ENCODE data around the gene INSIG1. TPM values are rescaled to one million over a fixed set of nuclear protein-coding genes. Genes with fewer than 3 reads are reported as not detected.

The INSIG1 gene
- total RNA-seq, 4 donors from 2014 or later, result 24.7 to 77.6 (median 64.6) TPM

DNA sequence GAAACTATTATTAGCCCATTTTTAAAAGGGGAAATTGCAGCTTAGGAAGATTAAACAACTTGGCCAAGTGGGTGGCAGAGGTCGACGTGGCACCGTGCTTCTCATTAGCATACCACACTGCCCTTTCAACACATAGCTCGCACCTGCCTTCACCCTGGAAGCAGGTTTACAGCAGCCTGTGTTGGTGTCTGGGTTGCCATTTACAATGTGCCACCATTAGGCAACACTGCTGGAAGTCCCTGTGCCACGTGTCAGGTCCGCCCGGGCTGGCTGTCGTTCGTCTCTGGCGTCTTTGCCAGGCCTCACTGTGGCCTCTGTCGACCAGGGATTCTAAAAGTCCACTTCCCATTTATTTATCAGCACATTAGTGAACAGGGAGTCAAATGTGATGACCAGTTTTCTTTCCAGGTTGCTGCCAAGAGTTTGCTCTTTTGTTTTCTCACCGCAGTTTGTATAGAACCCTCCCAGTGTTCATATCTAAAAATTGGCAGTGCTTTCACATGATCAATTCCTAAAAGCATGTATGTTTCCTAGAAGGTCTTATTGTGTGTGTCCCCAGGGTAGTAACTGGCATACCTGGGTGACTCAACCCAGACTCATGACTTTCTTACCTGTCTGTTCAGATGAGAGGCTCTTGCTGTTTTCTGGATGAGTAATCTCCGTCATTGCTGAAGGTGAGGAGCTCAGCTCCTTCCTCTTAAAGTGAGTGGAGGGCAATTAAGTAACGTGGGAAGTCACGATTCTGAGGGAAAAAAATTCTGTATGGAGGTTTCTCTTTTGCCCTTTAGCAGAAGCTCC lies 9.2 kb downstream of the INSIG1 start:
- Histone ChIP-seq H3K4me1 (peaks cover 0 to 15% (median 0%) of the 10 kb centered on the region in 3 donors), H3K27ac (no peak overlapping the region), H3K27me3 (no peaks in the 10 kb centered on the region), H3K9me3 (no peaks in the 10 kb centered on the region), H3K4me3 (no peak overlapping the region), H3K36me3 (peaks cover 8 to 91% (median 17%) of the 10 kb centered on the region in 3 donors)
- no peak for DNase-seq
- WGBS, 2 donors, result 52 to 71% methylated on average over 12 to 15 of the region's 15 CpGs
- no peak for TF ChIP-seq POLR2A (IDR thresholded peaks at IDR 0.05)
- TF ChIP-seq, protein P1, sequence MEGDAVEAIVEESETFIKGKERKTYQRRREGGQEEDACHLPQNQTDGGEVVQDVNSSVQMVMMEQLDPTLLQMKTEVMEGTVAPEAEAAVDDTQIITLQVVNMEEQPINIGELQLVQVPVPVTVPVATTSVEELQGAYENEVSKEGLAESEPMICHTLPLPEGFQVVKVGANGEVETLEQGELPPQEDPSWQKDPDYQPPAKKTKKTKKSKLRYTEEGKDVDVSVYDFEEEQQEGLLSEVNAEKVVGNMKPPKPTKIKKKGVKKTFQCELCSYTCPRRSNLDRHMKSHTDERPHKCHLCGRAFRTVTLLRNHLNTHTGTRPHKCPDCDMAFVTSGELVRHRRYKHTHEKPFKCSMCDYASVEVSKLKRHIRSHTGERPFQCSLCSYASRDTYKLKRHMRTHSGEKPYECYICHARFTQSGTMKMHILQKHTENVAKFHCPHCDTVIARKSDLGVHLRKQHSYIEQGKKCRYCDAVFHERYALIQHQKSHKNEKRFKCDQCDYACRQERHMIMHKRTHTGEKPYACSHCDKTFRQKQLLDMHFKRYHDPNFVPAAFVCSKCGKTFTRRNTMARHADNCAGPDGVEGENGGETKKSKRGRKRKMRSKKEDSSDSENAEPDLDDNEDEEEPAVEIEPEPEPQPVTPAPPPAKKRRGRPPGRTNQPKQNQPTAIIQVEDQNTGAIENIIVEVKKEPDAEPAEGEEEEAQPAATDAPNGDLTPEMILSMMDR (IDR thresholded peaks at IDR 0.05), result no peak
- intact Hi-C loops (cut with DNase I), result no loop called here

DNA sequence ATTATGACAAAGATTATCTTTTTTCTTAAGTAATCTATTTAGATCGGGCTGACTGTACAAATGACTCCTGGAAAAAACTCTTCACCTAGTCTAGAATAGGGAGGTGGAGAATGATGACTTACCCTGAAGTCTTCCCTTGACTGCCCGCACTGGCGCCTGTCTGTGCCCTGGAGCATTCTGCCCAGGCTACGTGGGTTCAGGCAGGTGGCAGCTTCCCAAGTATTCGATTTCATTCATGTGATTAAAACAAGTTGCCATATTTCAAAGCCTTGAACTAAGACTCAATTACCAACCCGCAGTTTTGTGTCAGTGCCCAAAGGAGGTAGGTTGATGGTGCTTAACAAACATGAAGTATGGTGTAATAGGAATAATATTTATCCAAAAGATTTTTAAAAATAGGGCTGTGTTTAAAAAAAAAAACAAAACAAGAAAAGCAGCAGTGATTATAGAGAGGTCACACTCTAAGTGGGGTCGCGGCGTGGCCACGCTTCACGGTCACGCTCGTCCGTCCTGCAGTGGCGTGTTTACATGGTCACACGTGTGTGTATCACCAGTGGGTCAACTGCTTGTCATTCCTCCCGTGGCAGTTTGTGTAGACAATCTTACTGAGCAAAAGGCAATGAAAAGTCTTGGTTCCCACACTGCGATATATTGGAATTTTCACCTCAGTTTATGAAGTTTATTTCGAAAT lies 10.8 kb downstream of the INSIG1 start:
- 85 to 96% methylated on average over 19 of the region's 19 CpGs for WGBS, 2 donors
- peaks cover 3 to 75% (median 15%) of the 10 kb centered on the region in 3 donors for H3K36me3 ChIP-seq
- intact Hi-C loops (cut with DNase I), result no loop called here

DNA sequence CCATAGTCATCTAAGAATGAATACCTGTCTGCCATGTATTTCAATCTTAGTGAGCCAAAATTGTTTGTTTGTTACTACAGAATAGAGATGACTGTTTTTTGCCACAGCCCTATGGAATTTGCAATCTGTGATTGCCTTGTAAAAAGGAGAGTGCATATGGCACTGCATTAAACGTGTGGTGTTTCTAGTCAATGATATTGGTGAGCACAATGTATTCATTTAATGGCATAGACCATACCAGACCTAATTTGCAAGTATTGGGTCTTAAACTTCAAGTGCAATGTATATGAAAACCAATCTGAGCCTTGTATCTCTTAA lies 11.3 kb downstream of the INSIG1 start:
- no peak for DNase-seq
- Histone ChIP-seq H3K9me3 (no peaks in the 10 kb centered on the region), H3K27me3 (peaks cover 0 to 11% (median 0%) of the 10 kb centered on the region in 4 donors), H3K4me3 (no peak overlapping the region), H3K36me3 (peaks cover 2 to 70% (median 14%) of the 10 kb centered on the region in 3 donors), H3K27ac (no peak overlapping the region), H3K4me1 (peaks cover 0 to 15% (median 0%) of the 10 kb centered on the region in 3 donors)
- WGBS, 2 donors, result 73 to 89% methylated on average over 1 of the region's 1 CpG
- no peak for TF ChIP-seq POLR2A (IDR thresholded peaks at IDR 0.05)
- TF ChIP-seq, protein P1 (IDR thresholded peaks at IDR 0.05), result no peak
- intact Hi-C loops (cut with DNase I), result no loop called here

More for the DNA sequence above, 10.8 kb downstream of the INSIG1 start:
- H3K9me3 ChIP-seq, result no peaks in the 10 kb centered on the region
- no peak for DNase-seq
- H3K27ac ChIP-seq, result no peak overlapping the region
- peaks cover 0 to 6% (median 0%) of the 10 kb centered on the region in 4 donors for H3K27me3 ChIP-seq
- no peak for TF ChIP-seq POLR2A (IDR thresholded peaks at IDR 0.05)
- TF ChIP-seq, protein P1 (IDR thresholded peaks at IDR 0.05), result no peak
- peaks cover 0 to 15% (median 0%) of the 10 kb centered on the region in 3 donors for H3K4me1 ChIP-seq
- H3K4me3 ChIP-seq, result no peak overlapping the region

DNA sequence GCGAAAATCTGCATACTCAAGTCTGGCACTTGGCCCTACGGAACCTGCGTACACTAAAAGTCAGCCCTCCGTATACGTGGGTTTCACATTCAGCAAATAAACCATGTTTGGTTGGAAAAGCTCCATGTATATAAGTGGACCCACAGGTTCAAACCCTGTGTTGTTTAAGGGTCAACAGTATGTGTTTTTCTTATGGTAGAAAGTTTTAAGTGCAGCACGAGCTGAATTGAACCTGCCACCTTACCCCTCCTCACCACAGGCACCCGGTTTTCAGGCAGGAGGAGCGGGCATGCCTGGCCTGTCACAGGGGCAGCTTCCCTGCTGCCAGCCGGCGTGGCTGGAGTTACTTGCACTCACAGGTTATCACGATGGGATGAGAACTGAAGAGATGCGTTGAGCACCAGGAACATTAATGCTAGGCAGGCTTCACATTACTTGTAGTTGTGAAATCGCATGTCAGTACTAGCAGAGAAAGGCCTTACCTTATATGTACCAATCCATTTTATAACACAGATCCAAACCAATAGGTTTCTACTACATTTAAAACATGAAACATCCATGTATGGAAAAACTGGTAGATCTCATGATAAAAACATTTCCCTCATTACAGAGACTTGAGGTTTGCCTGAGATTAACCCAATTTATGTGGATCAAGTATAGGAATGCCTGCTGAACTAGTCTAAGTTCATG lies 12.9 kb downstream of the INSIG1 start:
- no peak for DNase-seq
- Histone ChIP-seq H3K27ac (no peak overlapping the region), H3K36me3 (peaks cover 0 to 54% (median 14%) of the 10 kb centered on the region in 3 donors), H3K4me1 (peaks cover 0 to 15% (median 0%) of the 10 kb centered on the region in 3 donors), H3K27me3 (peaks cover 0 to 13% (median 0%) of the 10 kb centered on the region in 4 donors), H3K4me3 (no peak overlapping the region), H3K9me3 (no peaks in the 10 kb centered on the region)
- no peak for TF ChIP-seq POLR2A (IDR thresholded peaks at IDR 0.05)
- TF ChIP-seq, protein P1 (IDR thresholded peaks at IDR 0.05), result no peak
- intact Hi-C loops (cut with DNase I), result no loop called here
- 90 to 93% methylated on average over 9 to 10 of the region's 13 CpGs for WGBS, 2 donors

Data from esophagus squamous epithelium (tissue), 5 donors.